Subcutaneous adipose tissue (tissue), 4 donors: ENCODE measurements around the gene OR2A25. TPM values are rescaled to one million over a fixed set of nuclear protein-coding genes. Genes with fewer than 3 reads are reported as not detected.

Source experiments
- total RNA-seq, 4 donors: library from RNA; depleted of rRNA; stranded (reverse); fragments of >200 nt; gene quantifications; one replicate each; pipeline ENCODE4 v1.1.0, GENCODE V29; 2016
- TF ChIP-seq, protein P1 (sequence below): fragments of 450-650 bp; IDR thresholded peaks from one replicate; pipeline ENCODE4 v1.5.1; 2016; ENCODE audit warnings: low read depth, mild to moderate bottlenecking, control low read depth, antibody characterized with exemption, moderate library complexity

OR2A25 gene
- total RNA-seq, 4 donors from 2014 or later, result not detected

GRCh38 chr7:144038887-144039286 lies 30.7 kb upstream of the OR2A25 start:
- TF ChIP-seq, protein P1, sequence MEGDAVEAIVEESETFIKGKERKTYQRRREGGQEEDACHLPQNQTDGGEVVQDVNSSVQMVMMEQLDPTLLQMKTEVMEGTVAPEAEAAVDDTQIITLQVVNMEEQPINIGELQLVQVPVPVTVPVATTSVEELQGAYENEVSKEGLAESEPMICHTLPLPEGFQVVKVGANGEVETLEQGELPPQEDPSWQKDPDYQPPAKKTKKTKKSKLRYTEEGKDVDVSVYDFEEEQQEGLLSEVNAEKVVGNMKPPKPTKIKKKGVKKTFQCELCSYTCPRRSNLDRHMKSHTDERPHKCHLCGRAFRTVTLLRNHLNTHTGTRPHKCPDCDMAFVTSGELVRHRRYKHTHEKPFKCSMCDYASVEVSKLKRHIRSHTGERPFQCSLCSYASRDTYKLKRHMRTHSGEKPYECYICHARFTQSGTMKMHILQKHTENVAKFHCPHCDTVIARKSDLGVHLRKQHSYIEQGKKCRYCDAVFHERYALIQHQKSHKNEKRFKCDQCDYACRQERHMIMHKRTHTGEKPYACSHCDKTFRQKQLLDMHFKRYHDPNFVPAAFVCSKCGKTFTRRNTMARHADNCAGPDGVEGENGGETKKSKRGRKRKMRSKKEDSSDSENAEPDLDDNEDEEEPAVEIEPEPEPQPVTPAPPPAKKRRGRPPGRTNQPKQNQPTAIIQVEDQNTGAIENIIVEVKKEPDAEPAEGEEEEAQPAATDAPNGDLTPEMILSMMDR, result no peak

DNA sequence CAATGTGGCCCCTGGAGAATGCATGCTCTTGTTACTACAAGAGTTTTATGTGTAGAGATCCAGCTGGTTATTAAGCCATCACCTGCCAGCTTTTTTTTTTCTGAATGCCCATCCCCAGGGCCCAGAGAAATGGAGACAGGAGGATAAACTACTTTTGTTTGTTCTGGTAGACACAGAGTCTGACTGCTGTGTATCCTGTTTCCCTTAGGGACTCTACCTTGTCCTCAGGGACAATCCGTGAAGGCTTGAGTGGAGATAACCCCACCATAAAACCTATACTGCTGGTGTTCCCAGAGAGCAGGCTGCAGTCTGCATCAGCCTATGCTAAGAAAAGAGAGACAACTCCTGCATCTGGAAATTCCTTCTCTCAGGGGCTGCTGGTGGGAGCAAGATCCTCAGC lies 21.0 kb upstream of the OR2A25 start, which contains the start of gene OR2A5:
TSS of gene OR2A5 (plus strand) at position 301 of the 400 bp plus-strand sequence. CDS start 1,454 bp downstream, outside the sequence.
- TF ChIP-seq, protein P1, result no peak

DNA sequence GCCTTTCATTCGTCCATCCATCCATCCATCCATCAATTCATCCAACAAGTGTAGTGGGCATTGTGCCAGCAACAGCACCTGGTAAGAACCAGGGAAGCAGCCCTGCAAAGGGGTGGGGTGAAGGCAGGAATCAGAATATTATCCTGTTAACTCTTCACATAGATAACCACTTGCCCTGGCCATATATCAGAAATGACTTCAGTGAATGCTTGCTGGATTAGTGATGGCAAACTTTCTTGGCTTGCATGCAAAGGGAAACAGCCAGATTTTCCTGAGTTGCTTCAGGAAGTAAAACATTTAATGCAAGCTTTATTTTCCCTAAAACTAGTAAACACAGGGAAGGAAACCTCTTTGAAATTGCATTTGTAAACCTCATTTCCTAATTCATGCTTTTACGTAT lies 20.1 kb upstream of the OR2A25 start:
- TF ChIP-seq, protein P1, result no peak

- TF ChIP-seq, protein P1, result no peak
Measured at GRCh38 chr7:144050093-144050492, 19.5 kb upstream of the OR2A25 start.

DNA sequence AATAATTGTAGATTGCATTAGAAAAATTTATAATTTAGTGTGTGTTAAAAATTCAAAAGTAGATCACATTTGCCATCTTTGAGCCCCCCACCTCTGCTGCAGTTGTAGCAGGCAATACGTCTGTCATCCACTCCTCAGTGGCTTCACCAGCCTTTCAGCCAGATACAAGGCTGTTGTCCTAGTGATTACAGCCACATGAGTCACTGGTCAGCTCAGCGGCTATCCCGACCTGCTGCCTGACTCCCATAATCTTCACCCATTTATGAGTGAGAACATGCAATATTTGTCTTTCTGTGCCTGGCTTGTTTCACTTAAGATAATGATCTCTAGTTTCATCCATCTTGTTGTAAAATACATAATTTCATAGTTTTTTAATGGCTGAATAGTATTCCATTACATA lies 11.7 kb upstream of the OR2A25 start:
- TF ChIP-seq, protein P1, result no peak

DNA sequence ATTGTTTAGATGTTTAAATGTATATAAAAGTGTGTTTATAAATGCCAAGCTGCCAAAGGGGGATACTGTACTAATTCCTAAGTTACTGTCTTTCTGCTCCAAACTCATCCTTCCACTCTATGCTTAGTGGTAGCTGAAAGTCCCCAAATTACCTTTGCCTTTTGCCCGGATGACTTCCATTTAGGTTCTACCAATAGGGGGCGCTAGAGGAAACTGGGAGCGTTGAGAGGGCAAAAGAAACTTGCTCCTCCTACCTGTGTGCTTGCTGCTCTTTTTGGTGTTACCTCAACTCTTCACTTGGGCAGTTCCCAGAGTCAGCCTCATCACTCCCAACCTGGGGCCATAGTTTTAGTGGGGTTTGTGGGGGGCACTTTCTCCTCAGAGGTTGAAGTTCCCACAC lies 5.9 kb upstream of the OR2A25 start:
- TF ChIP-seq, protein P1, result no peak

- TF ChIP-seq, protein P1, result no peak
Measured at GRCh38 chr7:144069953-144070352, 342 bp downstream of the OR2A25 start.
